ENCODE results near the gene MRPS12. TPM values are rescaled to one million over a fixed set of nuclear protein-coding genes. Genes with fewer than 3 reads are reported as not detected.

The MRPS12 gene
- total and polyA plus RNA-seq, 2 of the 13 experiments (the other 11 are each of a cell fraction or from before 2014, with no cell fraction given) = 27.5 to 54.8 TPM

- TF ChIP-seq ZNF407 (CRISPR knock-in tag; IDR thresholded peaks at IDR 0.05; ENCODE audit: not compliant biosample characterization) (no peak), AHR (CRISPR knock-in tag; IDR thresholded peaks at IDR 0.05) (no peak), BHLHE40 (IDR thresholded peaks at IDR 0.05; ENCODE audit: low read length) (no peak), BCLAF1 (IDR thresholded peaks at IDR 0.05) (no peak), TEF (CRISPR knock-in tag; IDR thresholded peaks at IDR 0.05) (no peak), ZNF747 (CRISPR knock-in tag; IDR thresholded peaks at IDR 0.05; ENCODE audit: borderline replicate concordance) (no peak), ZBTB44 (CRISPR knock-in tag; IDR thresholded peaks at IDR 0.05) (no peak), SP140L (CRISPR knock-in tag; IDR thresholded peaks at IDR 0.05; ENCODE audit: borderline replicate concordance) (no peak), CREM (IDR thresholded peaks at IDR 0.05) (no peak), CREM (CRISPR knock-in tag; IDR thresholded peaks at IDR 0.05) (no peak)
Measured at GRCh38 chr19:38888876-38889275, 41.9 kb upstream of the MRPS12 start (continued).
